ENCODE results near the gene TCF19. TPM values are rescaled to one million over a fixed set of nuclear protein-coding genes. Genes with fewer than 3 reads are reported as not detected.

The TCF19 gene
- polyA plus RNA-seq, 1 donor from 2014 or later, result 3.6 TPM

- Histone ChIP-seq H3K27ac (ENCODE audit: low read length) (no peak within 1 kb of the TSS), H3K79me2 (replicated peaks; ENCODE audit: insufficient read depth, low read length) (no peaks in the 10 kb centered on the region), H3K27me3 (ENCODE audit: insufficient read depth, low read depth, low read length) (no peaks in the 10 kb centered on the region), H4K20me1 (ENCODE audit: insufficient read depth) (no peaks in the 10 kb centered on the region), H3K4me3 (ENCODE audit: low read length) (no peak within 1 kb of the TSS), H3K9me3 (ENCODE audit: low read length) (no peaks in the 10 kb centered on the region), H3K9ac (ENCODE audit: low read length) (no peak within 1 kb of the TSS), H3K4me2 (ENCODE audit: low read length) (no peak within 1 kb of the TSS), H3K36me3 (ENCODE audit: insufficient read depth, low read length) (no peaks in the 10 kb centered on the region), H3F3A (ENCODE audit: insufficient read depth, low read length, poor library complexity, severe bottlenecking) (no peaks in the 10 kb centered on the region), H2AFZ (ENCODE audit: low read depth, low read length) (no peak within 1 kb of the TSS), H3K9me2 (ENCODE audit: insufficient read depth, low read length) (no peaks in the 10 kb centered on the region)
- no peak for TF ChIP-seq MXI1 (conservative IDR thresholded peaks at IDR 0.05; ENCODE audit: poor library complexity, severe bottlenecking)
- TF ChIP-seq EZH2 (IDR thresholded peaks at IDR 0.05; ENCODE audit: borderline replicate concordance, insufficient read depth, low read length, poor library complexity, severe bottlenecking), result no peak
- TF ChIP-seq RAD21 (conservative IDR thresholded peaks at IDR 0.05), result no peak
- TF ChIP-seq REST (IDR thresholded peaks at IDR 0.05; ENCODE audit: borderline replicate concordance), result no peak
- TF ChIP-seq SMC3 (conservative IDR thresholded peaks at IDR 0.05; ENCODE audit: poor library complexity), result no peak
- no peak for TF ChIP-seq POLR2AphosphoS5 (IDR thresholded peaks at IDR 0.05)
- no peak for TF ChIP-seq CTCF (IDR thresholded peaks at IDR 0.05; ENCODE audit: poor library complexity, severe bottlenecking)
- no peak for TF ChIP-seq TAF1 (IDR thresholded peaks at IDR 0.05; ENCODE audit: low read depth)
- no peak for TF ChIP-seq EP300 (conservative IDR thresholded peaks at IDR 0.05; ENCODE audit: poor library complexity, severe bottlenecking)
Measured at GRCh38 chr6:31138982-31139381, 19.4 kb upstream of the TCF19 start, which contains the start of gene PSORS1C2. TSS of gene PSORS1C2 (minus strand) at chr6:31139066. CDS start at chr6:31139026, 40 bp downstream.

GRCh38 chr6:31139599-31139998 lies 18.8 kb upstream of the TCF19 start:
- H3K36me3 ChIP-seq (ENCODE audit: insufficient read depth, low read length), result no peaks in the 10 kb centered on the region
- no peaks in the 10 kb centered on the region for H3F3A ChIP-seq (ENCODE audit: insufficient read depth, low read length, poor library complexity, severe bottlenecking)
- no peaks in the 10 kb centered on the region for H3K9me2 ChIP-seq (ENCODE audit: insufficient read depth, low read length)
- H3K79me2 ChIP-seq (replicated peaks; ENCODE audit: insufficient read depth, low read length), result no peaks in the 10 kb centered on the region
- TF ChIP-seq TAF1 (IDR thresholded peaks at IDR 0.05; ENCODE audit: low read depth) (no peak), MXI1 (conservative IDR thresholded peaks at IDR 0.05; ENCODE audit: poor library complexity, severe bottlenecking) (no peak), EP300 (conservative IDR thresholded peaks at IDR 0.05; ENCODE audit: poor library complexity, severe bottlenecking) (no peak), EZH2 (IDR thresholded peaks at IDR 0.05; ENCODE audit: borderline replicate concordance, insufficient read depth, low read length, poor library complexity, severe bottlenecking) (no peak), REST (IDR thresholded peaks at IDR 0.05; ENCODE audit: borderline replicate concordance) (no peak)
- H3K4me2 ChIP-seq (ENCODE audit: low read length), result no peak overlapping the region
- no peak overlapping the region for H3K27ac ChIP-seq (ENCODE audit: low read length)
- H3K4me3 ChIP-seq (ENCODE audit: low read length), result no peak overlapping the region
- no peak overlapping the region for H3K9ac ChIP-seq (ENCODE audit: low read length)
- H2AFZ ChIP-seq (ENCODE audit: low read depth, low read length), result no peak overlapping the region
- H3K27me3 ChIP-seq (ENCODE audit: insufficient read depth, low read depth, low read length), result no peaks in the 10 kb centered on the region
- no peaks in the 10 kb centered on the region for H4K20me1 ChIP-seq (ENCODE audit: insufficient read depth)
- no peaks in the 10 kb centered on the region for H3K9me3 ChIP-seq (ENCODE audit: low read length)
